ENCODE data around the gene ASCC3.
"Not testable (repeated sequence)": the region's sequence is repeated elsewhere in the genome, so short reads cannot be mapped to it uniquely, and the experiment has no call there.

Gene ASCC3

DNA sequence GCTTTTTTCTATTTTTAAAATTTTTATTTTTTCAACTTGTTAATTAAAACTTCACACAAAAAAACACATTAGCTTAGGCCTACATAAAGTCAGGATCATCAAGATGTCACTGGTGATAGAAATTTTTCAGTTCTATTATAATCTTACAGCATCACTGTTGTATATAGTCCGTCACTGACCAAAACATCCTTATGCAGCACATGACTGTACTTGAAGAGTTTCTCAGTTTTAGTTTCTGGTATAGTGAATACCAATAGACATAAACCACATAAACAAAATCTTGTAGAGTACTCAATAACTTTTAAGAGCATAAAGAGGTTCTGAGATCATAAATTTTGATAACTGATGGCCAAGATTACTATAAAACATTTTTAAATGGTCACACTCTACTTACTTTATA is 71.8 kb downstream of the ASCC3 start:
- no peak for DNase-seq (ENCODE audit: low read depth in 2 of 3, low spot score in 1 of 3)

DNA sequence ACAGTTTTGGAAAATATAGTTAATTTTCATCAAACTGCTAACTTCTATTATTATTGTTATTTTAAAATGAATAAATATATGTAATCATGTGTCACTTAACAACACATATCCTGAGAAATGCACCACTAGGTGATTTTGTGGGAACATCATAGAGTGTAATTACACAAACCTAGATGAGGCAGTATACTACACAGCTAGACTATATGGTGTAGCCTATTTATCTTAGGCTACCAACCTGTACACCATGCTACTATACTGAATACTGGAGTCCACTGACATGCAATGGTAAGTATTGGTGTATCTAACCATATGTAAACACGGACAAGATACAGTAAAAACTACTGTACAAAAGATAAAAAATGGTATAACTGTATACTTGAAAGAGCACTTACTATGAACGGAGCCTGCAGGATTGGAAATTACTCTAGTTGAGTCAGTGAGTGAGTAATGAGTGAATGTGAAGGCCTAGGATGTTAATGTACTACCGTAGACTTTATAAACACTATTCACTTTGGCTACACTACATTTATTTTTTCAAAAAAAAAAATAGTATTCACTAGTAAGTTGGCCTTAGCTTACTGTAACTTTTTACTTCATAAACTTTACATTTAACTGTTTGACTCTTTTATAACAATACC is 72.4 kb downstream of the ASCC3 start:
- DNase-seq (ENCODE audit: low read depth in 2 of 3, low spot score in 1 of 3): no peak

DNA sequence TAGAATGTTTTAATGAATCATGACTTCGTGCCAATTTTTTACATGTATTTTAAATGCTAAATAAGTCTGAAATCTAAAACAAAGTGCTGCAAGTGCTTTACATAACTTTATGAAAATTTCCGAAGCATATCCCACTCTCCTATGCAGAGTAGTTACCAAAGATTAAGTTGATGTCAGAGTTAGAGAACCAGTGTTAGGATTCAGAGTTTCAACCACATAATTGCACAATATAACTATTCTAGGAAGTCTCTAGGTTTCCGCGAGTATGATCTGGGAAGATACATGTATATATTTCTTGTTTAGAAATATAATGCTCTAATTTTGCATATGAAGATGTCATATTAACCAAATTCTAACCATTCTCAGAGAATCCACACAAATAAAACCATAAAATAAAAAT is 74.8 kb downstream of the ASCC3 start:
- DNase-seq (ENCODE audit: low read depth in 2 of 3, low spot score in 1 of 3): no peak

DNA sequence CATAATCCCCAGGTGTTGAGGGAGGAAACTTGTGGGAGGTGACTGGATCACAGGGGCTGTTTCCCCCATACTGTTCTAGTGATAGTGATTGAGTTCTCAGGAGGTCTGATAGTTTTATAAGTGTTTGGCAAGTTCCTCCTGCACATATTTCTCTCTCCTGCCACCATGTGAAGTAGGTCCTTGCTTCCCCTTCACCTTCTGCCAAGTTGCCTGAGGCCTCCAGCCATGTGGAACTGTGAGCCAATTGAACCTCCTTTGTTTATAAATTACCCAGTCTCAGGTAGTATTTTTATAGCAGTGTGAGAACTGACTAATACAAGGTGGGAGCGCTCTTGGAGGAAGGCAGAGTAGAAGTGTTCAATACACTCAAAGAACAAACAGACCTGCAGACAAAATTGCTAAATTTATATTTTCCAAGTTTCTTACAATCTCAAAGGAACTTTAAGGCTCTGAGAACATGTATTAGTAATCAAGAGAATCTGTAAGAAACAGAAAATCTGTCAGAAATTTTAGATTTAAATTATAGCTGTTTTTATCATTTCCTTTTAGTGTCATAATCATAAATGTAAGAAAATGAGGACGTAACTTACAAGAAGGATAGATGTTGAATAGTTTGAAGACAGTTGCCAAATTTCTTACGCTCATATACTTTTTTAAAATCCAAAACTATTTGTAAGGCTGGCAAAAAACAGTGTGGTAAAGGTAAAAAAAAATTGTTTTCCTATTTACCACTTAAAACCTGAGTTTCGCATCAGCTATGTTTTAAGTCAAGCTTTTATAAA is 77.7 kb downstream of the ASCC3 start:
- no peak for DNase-seq (ENCODE audit: low read depth in 2 of 3, low spot score in 1 of 3)

DNA sequence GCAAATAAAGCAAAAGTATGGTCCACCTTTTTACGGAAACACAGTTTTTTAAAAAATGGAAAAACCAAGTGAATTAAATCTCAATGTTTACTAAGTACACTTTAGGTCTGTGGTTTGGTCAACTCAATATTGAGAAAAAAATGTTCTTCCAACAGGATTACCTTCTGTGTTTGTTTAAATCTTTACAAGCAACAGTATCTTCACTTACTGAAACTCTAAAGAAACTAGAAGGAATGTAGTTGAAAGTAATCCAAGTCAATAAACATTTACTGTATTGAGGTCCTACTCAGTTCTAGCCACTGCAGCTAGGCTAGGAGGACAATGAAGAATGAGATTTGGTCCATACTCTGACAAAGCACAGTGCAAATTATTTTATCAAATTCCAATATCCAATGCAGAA is 80.1 kb downstream of the ASCC3 start:
- DNase-seq (ENCODE audit: low read depth in 2 of 3, low spot score in 1 of 3): no peak

DNA sequence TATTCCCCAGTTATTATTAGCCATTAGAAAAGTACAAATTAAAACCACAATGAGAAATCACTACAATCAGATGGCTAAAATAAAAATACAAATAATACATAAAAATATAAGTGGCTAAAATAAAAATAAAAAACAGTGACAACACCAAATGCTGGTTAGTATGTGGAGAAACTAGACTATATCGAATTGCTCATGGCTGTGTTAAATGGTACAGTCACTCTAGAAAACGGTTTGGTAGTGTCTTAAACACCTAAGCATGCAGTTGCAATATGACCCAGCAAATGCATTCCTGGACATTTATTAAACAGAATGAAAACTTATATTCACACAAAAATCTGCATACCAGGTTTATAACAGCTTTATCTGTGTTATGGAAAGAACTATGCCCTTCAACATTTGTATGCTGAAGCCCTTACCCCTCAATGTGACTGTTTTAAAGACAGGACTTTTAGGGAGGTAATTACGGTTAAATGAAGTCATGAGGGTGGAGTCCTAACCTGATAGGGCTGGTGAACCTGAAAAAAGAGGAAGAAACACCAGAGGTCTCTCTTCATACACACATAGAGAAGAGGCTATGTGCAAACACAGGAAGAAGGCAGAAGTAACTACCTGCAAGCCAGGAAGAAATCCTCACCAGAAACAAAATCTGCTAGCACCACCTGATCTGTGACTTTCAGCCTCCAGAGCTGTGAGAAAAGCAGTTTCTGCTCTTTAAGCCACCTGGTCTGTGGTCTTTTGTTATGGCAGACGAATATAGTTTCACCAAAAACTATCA is 84.9 kb downstream of the ASCC3 start:
- no peak for DNase-seq (ENCODE audit: low read depth in 2 of 3, low spot score in 1 of 3)

DNA sequence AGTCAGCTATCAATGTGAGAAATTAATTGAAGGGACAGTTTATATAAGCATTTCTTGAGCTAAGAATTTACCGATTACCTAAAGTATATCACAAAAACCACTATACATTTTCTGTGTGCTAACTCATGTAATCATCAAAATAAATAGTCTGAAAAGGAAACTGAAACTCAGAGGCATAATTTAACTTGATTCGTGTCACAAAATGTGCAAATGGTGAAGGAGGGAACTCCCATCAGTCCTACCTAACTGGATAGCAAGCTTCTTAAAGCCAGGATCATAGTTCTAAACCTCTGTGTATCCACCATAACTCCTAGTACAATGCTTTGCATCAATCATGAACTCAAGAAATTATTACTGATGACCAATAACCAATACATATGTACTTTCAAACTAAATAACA is 91.0 kb downstream of the ASCC3 start:
- DNase-seq (ENCODE audit: low read depth in 2 of 3, low spot score in 1 of 3): no peak

DNA sequence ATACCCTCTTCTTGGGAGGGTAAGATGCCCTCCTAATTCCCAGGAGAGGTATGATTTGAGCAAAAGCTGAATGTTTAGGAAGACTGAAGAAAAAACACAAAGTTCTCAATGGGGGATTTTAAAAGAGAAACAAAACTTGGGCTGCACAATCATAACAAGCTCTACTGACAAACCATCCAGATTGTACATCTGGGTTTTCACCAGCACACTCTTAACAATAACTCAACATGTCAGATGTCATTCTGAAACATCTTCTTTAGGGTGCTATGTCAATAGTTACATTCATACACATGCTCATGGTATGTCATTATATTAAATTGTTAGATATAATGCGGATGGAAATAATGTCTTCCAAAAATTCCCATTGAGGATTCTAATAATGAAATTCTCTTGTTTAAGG is 95.1 kb downstream of the ASCC3 start:
- DNase-seq (ENCODE audit: low read depth in 2 of 3, low spot score in 1 of 3): no peak

DNA sequence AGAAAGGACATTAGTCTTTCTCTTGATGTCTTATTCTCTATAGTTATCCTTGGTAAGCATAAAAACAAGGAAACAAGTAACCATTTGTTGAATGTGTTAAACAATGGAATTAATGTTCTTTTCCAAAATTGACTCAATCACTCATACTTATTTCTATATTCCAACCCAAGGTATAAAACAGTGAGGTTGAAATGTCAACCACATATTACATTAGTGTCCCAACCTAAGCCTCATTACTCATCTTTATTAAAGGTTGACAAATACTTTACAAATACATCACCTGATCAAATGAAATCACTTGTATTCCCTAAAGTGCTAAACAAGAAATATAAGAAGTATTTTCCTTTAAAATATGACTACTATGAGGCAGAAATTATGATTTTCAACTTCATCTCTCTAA is 100.5 kb downstream of the ASCC3 start:
- no peak for DNase-seq (ENCODE audit: low read depth in 2 of 3, low spot score in 1 of 3)

DNA sequence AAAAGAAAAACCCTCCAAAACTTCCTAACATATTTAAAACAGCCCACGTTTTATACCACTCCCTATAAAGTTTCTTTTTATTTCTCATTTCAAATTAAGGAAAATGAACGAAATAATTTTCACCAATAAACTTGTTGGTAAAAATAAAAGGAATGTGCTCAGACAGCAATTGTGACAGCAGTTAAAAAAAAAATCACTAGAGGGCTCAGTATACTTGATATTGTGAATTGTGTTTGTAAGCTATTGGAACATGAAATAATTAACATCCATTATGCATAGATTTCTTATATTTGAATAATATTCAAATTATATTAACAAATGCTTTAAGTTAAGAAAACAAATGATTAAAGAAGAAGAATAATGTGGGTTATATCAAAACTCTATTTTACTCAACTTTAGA is 105.5 kb downstream of the ASCC3 start:
- no peak for DNase-seq (ENCODE audit: low read depth in 2 of 3, low spot score in 1 of 3)

DNA sequence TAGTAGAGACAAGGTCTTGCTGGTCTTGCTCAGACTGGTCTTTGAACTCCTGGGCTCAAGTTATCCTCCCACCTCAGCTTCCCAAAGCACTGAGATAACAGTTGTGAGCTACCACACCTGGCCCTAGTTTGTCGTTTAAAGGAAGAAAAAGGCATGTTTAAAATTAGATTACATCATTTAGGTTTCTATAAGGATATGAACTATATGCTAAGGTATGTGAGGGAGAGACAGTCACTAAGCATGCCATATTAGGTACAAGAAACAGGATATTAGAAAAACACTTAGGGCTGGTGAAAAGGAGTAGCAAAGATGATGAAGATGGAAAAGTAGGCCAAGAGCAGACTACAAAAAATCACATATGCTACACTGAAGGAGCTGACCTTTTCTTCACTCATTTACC is 106.4 kb downstream of the ASCC3 start:
- DNase-seq (ENCODE audit: low read depth in 2 of 3, low spot score in 1 of 3): no peak

DNA sequence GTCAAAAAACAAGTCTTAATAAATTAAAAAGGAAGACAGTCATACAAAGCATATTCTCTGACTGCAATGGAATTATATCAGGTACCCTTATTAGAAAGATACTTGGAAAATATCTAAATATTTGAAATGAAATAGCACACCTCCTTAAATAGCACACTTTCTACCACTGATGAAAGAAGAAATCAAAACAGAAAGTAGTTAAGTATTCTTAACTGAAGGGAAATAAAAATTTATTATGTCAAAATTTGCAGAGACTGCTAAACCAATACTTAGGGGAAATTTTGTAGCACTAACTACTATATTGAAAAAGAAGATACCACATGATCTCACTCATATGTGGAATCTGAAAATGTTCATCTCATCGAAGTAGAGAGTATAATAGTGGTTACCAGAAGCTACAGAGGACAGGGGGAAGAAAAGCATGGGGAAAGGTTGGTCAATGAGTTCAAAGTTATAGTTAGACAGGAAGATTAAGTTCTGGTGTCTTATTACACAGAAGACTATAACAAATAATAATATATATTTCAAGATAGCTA is 112.2 kb downstream of the ASCC3 start:
- DNase-seq (ENCODE audit: low read depth in 2 of 3, low spot score in 1 of 3): no peak

DNA sequence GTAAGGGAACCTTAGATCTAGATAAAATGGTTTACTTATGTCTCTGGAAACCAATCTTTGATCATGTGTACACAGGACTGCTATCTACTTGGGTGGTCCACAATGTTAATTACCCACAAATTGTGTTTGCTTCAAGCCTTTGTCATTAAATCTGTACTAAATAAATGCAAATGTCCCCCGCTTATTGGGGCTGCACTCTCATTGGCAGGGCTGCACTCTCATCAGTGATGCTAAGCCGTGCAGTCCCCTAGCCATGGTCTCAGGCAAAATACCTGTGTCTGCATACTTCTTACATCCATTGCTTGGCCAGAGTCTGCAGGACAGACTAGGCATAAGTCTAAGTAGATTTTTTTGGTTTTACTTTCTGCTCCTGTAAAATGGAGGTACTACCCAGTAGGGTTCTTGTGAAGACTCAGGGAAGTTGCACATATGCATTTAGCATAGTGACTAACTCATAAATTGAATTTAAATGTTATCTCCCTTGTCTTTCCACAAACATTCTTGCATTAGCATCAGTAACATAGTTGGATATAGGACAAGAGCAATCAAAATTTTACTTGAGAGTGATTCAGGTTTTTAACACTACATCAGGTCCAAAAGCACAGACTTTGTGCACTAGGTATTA is 117.4 kb downstream of the ASCC3 start:
- DNase-seq (ENCODE audit: low read depth in 2 of 3, low spot score in 1 of 3): no peak

DNA sequence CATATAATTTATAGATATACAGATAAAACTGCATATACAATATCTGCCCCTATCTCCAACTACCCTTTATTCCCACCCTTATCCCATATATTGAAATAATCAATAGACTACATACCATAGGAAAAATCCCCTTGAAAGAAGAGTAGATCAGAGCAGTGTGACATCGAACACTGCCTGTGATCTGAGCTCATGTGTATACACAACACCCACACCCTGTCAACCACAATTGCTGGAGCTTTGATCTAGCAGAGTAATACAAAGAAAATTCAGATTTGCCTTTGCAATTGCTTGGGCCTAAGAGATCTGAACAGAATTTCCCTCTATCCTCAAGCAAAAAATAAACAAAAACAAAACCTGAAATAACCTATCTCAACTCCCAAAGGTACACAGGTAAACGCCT is 119.3 kb downstream of the ASCC3 start:
- DNase-seq (ENCODE audit: low read depth in 2 of 3, low spot score in 1 of 3): no peak

DNA sequence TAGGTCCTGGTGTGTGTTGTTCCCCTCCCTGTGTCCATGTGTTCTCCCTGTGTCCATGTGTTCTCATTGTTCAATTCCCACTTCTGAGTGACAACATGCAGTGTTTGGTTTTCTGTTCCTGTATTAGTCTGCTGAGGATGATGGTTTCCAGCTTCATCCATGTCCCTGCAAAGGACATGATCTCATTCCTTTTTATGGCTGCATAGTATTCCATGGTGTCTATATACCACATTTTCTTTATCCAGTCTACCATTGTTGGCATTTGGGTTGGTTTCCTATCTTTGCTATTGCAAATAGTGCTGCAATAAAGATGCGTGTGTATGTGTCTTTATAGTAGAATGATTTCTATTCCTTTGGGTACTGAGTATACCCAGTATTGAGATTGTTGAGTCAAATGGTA is 122.7 kb downstream of the ASCC3 start:
- DNase-seq (ENCODE audit: low read depth in 2 of 3, low spot score in 1 of 3): not testable (repeated sequence)

DNA sequence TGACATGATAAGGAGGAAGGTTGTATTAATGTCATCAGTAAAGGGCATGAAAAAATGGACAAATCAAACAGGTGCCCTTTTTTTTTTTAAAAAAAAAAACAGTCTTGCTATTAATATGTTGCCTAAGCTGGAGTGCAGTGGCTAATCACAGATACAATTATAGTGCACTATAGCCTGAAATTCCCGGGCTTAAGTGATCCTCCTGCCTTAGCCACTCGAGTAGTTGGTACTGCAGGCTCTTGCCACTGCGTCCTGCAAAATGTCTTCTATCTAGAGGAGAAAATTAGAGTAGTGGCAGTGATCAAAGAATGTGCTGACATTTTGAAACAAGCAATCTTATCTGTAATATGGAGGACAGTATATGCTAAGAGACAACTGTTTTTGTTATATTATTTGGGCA is 127.7 kb downstream of the ASCC3 start:
- DNase-seq (ENCODE audit: low read depth in 2 of 3, low spot score in 1 of 3): no peak

DNA sequence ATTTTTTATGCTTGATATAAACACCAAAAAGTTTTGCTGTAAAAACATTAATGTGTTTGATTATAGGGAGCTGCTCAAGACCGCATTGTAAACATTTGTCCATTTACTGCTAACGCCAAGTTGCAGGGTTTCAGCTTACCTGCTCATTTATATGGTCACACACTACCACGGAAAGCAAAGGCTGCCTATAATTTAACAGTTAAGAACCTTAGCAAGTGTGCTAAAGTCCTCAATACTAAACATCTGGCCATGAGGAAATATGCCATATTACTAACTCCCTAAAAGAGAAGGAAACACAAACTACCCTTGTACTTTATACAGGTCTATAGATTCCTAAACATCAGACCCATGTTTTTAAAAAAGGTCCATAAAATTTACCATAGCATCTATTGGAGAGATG is 129.5 kb downstream of the ASCC3 start:
- DNase-seq (ENCODE audit: low read depth in 2 of 3, low spot score in 1 of 3): no peak

DNA sequence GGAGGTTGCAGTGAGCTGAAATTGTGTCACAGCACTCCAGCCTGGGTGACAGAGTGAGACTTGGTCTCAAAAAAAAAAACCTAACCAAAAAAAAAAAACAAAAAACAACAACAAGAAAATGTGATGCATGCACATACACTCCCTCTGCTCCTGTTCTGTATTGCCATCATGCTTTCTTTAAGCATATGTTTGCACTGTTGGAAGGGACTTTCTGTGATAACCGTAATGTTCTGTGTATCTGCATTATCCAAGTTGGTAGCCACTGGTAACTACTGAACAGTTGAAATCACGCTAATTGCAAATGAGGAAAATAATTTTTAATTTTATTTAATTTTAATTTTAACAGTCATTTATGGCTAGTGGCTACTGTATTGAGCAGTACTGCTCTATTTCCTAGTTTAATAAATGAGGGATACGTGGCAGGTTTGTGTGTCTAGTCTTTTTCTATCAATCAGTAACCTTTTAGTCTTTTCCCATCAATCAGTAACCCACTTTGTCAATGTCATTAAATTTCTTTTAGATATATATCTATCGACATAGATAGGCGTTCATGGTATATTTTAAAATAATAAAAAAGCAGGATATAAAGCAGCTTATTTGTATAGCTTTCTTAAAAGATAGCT is 135.6 kb downstream of the ASCC3 start:
- no peak for DNase-seq (ENCODE audit: low read depth in 2 of 3, low spot score in 1 of 3)

DNA sequence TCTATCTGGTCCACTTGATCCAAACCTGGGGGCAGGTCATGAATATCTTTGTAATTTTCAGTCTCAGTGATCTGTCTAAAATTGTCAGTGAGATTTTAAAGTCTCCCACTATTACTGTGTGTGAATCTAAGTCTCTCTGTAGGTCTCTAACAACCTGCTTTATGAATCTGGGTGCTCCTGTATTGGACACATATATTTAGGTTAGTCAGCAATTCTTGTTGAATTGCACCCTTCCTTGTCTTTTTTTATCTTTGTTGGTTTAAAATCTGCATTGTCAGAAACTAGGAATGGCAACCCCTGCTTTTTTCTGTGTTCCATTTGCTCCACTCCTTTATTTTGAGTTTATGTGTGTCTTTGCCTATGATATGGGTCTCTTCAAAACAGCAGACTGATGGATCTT is 140.7 kb downstream of the ASCC3 start:
- DNase-seq (ENCODE audit: low read depth in 2 of 3, low spot score in 1 of 3): no peak

DNA sequence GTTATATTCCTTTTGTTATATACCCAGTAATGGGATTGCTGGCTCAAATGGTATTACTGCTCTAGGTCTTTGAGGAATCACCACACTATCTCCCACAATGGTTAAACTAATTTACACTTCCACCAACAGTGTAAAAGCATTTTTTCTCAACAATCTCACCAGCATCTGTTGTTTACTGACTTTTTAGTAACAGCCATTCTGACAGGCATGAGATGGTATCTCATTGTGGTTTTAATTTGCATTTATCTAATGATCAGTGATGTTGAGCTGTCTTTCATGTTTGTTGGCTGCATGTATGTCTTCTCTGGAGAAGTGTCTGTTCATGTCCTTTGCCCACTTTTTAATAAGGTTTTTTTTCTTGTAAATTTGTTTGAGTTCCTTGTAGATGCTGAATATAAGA is 143.4 kb downstream of the ASCC3 start:
- DNase-seq (ENCODE audit: low read depth in 2 of 3, low spot score in 1 of 3): not testable (repeated sequence)

DNA sequence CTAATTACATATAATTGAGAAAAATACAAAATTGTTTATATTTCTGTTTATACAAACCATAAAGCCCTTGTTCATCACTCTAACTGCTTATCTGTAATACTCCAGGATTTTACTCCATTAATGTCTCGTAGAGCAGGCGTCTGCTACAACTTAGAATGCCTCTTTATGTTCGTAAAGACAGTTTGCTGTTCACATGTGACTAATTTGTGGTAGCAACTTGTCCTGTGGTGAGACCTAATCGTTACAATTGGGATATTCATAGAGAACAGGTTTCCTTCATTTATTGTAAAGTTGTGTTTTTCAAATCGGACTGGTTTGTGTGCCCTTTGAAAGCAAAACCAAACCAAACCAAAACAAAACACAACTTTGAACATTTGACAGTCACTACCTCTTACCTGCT is 149.7 kb downstream of the ASCC3 start:
- no peak for DNase-seq (ENCODE audit: low read depth in 2 of 3, low spot score in 1 of 3)
